ENCODE data around the gene MEGF11. TPM values are rescaled to one million over a fixed set of nuclear protein-coding genes. Genes with fewer than 3 reads are reported as not detected.

MEGF11 gene
- total RNA-seq, 1 donor from 2014 or later, result 0.25 TPM

DNA sequence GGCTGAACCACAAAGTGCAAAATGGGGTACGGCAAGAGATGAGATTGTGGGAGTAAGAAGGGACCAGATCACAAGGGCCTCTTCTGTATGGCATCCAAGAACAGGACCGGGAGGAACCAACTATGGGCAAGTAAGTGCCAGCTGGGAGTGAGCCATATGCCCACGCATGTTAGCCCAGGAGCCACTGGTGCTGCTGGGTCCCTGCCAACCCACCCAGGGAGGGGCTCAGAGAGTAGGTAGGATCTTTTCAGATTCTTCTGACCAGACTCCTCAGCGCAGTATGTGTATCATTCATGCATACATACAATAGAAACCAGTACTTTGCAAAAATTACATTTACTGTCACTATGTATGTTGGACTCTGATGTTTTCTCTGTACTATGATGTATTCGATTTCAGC lies 330.3 kb downstream of the MEGF11 start:
- TF ChIP-seq, protein P1, sequence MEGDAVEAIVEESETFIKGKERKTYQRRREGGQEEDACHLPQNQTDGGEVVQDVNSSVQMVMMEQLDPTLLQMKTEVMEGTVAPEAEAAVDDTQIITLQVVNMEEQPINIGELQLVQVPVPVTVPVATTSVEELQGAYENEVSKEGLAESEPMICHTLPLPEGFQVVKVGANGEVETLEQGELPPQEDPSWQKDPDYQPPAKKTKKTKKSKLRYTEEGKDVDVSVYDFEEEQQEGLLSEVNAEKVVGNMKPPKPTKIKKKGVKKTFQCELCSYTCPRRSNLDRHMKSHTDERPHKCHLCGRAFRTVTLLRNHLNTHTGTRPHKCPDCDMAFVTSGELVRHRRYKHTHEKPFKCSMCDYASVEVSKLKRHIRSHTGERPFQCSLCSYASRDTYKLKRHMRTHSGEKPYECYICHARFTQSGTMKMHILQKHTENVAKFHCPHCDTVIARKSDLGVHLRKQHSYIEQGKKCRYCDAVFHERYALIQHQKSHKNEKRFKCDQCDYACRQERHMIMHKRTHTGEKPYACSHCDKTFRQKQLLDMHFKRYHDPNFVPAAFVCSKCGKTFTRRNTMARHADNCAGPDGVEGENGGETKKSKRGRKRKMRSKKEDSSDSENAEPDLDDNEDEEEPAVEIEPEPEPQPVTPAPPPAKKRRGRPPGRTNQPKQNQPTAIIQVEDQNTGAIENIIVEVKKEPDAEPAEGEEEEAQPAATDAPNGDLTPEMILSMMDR (IDR thresholded peaks at IDR 0.05), result no peak
- TF ChIP-seq POLR2A (IDR thresholded peaks at IDR 0.05) (no peak), POLR2AphosphoS5 (IDR thresholded peaks at IDR 0.05; ENCODE audit: insufficient read depth in 1 of 2, low read depth in 1 of 2) (no peak)
- no peak for DNase-seq (ENCODE audit: extremely low spot score in 2 of 2)
- intact Hi-C loops (cut with DNase I), result no loop called here
- Histone ChIP-seq H3K27ac (no peak overlapping the region), H3K9me3 (no peaks in the 10 kb centered on the region), H3K4me1 (no peaks in the 10 kb centered on the region), H3K27me3 (no peaks in the 10 kb centered on the region), H3K4me3 (no peak overlapping the region), H3K36me3 (no peaks in the 10 kb centered on the region)

DNA sequence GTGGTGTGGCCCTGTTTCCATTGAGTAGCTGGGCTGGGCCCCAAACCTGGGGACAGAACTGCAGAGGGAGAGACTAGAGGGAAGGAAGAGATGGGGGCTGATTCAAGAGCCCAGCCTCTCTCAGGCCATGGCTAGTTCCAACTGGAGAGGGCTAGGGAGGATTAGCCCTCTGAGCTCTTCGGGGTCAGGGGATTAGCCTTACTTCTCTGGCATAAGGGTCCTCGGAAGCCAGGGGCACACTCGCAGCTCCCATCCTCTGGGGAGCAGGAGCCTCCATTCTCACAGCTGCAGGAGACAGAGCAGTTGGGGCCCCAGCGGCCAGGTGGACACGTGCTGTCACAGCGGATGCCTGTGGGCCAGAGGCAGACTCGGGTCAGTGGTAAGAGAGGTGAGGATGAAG lies 330.9 kb downstream of the MEGF11 start:
- TF ChIP-seq POLR2AphosphoS5 (IDR thresholded peaks at IDR 0.05; ENCODE audit: insufficient read depth in 1 of 2, low read depth in 1 of 2) (no peak), POLR2A (IDR thresholded peaks at IDR 0.05) (no peak)
- TF ChIP-seq, protein P1 (IDR thresholded peaks at IDR 0.05), result no peak

DNA sequence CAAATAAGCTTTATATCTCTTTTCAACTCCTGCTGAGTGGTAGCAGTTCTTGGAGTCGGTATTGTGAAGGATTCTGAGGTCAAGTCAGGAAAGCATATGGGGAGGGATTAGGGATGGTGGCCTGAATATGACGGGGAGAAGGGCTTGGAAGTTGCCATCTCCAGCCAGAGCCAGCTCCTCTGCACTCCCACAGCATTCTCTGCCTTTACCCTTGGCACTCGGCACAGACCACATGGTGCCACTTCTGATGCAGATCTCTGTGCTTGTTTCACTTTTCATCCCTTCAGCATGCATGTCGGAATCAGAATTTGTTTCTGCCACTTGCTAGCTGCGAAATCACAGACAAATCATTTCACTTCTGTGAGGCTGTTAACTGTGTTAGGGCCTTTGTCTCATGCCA lies 331.8 kb downstream of the MEGF11 start:
- no peak for DNase-seq (ENCODE audit: extremely low spot score in 2 of 2)
- H3K36me3 ChIP-seq, result no peaks in the 10 kb centered on the region
- H3K27me3 ChIP-seq, result no peaks in the 10 kb centered on the region
- TF ChIP-seq POLR2AphosphoS5 (IDR thresholded peaks at IDR 0.05; ENCODE audit: insufficient read depth in 1 of 2, low read depth in 1 of 2), result no peak
- TF ChIP-seq, protein P1 (IDR thresholded peaks at IDR 0.05), result no peak
- no peak for TF ChIP-seq POLR2A (IDR thresholded peaks at IDR 0.05)
- H3K27ac ChIP-seq, result no peak overlapping the region
- H3K4me1 ChIP-seq, result no peaks in the 10 kb centered on the region
- H3K4me3 ChIP-seq, result no peak overlapping the region
- no peaks in the 10 kb centered on the region for H3K9me3 ChIP-seq
- intact Hi-C loops (cut with DNase I), result no loop called here

More for the DNA sequence above, 330.9 kb downstream of the MEGF11 start:
- no peaks in the 10 kb centered on the region for H3K9me3 ChIP-seq
- H3K27ac ChIP-seq, result no peak overlapping the region
- no peak overlapping the region for H3K4me3 ChIP-seq
- intact Hi-C loops (cut with DNase I), result no loop called here
- H3K36me3 ChIP-seq, result no peaks in the 10 kb centered on the region
- H3K4me1 ChIP-seq, result no peaks in the 10 kb centered on the region
- no peaks in the 10 kb centered on the region for H3K27me3 ChIP-seq
- DNase-seq (ENCODE audit: extremely low spot score in 2 of 2), result no peak

DNA sequence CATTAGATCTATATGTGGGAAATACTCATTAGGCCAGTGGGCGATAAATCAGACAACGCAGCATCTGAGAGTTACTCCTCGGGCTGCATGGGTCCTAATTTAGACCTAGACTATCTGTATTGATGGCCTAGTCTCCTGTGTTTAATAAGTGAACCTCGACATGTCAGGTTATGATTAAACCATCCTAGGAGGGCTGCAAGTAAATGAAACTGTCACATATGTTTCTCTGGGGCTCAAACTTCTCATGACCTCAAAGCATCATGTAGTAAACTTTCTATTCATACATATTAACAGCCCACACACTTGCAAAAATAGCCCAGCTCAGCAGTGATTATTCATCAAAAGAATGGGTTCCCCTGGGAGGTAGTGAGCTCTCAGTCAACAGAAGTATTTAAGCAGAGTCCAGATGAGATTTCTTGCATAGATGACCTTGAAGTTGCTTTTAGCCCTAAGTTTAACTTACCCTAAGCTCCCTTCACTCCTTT lies 332.7 kb downstream of the MEGF11 start:
- Histone ChIP-seq H3K36me3 (no peaks in the 10 kb centered on the region), H3K9me3 (no peaks in the 10 kb centered on the region), H3K27me3 (no peaks in the 10 kb centered on the region), H3K4me1 (no peaks in the 10 kb centered on the region), H3K27ac (no peak overlapping the region), H3K4me3 (no peak overlapping the region)
- intact Hi-C loops (cut with DNase I), result no loop called here
- DNase-seq (ENCODE audit: extremely low spot score in 2 of 2), result no peak
- TF ChIP-seq POLR2A (IDR thresholded peaks at IDR 0.05), result no peak

DNA sequence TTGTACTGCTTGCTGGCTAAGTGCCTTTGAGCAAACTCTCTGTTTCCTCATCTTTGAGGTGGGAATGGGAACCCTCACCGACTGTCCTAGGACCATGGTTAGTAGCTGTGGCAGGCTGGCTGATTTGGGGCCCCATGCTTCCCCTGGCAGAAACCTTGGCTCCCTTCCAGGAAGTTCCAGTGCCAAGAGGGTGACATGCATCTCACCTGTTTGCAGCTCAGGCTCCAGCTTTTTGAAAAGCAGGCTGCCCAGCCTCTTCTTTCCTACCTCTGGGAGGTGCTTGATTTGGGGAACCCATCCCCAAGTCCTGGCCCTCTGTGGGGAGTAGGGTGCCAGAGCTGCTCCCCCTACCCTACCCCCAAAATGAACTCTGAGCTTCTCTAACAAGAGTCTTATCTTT lies 333.4 kb downstream of the MEGF11 start:
- Histone ChIP-seq H3K9me3 (no peaks in the 10 kb centered on the region), H3K4me3 (no peak overlapping the region), H3K27ac (no peak overlapping the region), H3K36me3 (no peaks in the 10 kb centered on the region), H3K27me3 (no peaks in the 10 kb centered on the region), H3K4me1 (no peaks in the 10 kb centered on the region)
- intact Hi-C loops (cut with DNase I), result no loop called here
- no peak for DNase-seq (ENCODE audit: extremely low spot score in 2 of 2)
- TF ChIP-seq POLR2A (IDR thresholded peaks at IDR 0.05) (no peak), POLR2AphosphoS5 (IDR thresholded peaks at IDR 0.05; ENCODE audit: insufficient read depth in 1 of 2, low read depth in 1 of 2) (no peak)
- TF ChIP-seq, protein P1 (IDR thresholded peaks at IDR 0.05), result no peak
